Stimulated activated CD4-positive, alpha-beta T cell treated with anti-CD3 and anti-CD28 coated beads, Interleukin-15, amount 100 ng/mL, for 48 hours (primary cell): ENCODE measurements around the gene CCDC28A.

Experiments used
- DNase-seq, 2 donors: peaks; one replicate each; pipeline ENCODE4 v3.0.0-alpha.2; 2020; ENCODE audit warnings: low read depth in 2 of 2

The CCDC28A gene

DNA sequence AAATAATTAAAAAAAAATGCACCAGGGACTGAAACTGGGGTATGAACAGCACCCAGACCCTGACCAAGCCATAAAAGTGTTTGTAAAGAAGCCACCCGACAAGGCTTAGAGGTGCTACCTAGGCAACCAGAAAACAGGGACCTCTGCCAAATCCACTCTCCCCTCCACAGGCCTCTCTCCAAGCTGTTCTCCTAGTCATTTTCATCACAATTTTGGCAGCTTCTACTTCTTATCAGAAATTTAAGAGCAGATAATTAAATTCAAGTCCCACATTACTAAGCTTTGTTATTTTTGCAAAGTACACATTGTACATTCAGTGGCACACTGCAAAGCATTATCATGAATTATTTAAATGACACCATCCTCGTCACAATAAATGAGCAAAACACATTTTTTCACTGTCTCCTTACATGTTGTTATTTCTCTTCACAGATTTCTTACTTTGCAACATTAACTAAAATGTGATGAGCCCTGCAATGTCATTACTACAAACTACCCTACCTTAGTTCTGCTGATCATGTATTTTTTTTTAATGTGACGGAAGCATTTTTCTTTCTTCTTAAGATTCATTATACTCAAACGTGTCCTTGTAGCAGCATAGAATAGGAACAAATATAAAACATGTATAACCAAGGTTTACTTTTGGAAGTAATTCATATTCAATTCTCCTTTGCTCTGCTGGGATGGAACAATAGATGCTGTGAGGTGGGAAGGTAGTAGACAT, 60.4 kb downstream of the CCDC28A start:
- no peak for DNase-seq

DNA sequence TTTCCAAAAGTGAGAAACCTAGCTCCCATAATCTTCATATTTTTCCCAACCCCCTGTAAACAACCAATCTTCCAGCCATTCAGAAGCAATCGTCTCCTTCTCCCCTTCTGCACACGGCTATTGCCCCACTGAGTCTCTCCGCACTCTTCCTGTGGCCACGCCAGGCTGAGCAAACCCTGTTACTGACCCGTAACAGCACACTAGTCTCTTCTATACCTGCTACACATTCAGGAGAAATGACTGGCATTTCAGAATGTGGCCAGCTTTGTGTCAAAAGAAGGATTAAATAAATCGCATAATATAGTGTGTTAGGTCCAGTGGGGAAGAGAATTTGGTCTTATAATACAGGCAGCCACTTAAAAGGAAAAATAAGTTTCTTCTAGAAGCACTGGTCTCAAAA, 63.7 kb downstream of the CCDC28A start:
- no peak for DNase-seq
